Stimulated activated CD4-positive, alpha-beta T cell treated with anti-CD3 and anti-CD28 coated beads, Interleukin-1b, Interleukin-23, amount 100 ng/mL, for 1 hour (primary cell): Measurements from ENCODE around the gene HOXA5.
A peak's percentile ranks its signal among the peaks of the same experiment; 100 is the strongest.

ENCODE experiments used
- DNase-seq, 2 donors: peaks; one replicate each; pipeline ENCODE4 v3.0.0-alpha.2; 2020; ENCODE audit warnings: low read depth in 2 of 2

The HOXA5 gene

DNA sequence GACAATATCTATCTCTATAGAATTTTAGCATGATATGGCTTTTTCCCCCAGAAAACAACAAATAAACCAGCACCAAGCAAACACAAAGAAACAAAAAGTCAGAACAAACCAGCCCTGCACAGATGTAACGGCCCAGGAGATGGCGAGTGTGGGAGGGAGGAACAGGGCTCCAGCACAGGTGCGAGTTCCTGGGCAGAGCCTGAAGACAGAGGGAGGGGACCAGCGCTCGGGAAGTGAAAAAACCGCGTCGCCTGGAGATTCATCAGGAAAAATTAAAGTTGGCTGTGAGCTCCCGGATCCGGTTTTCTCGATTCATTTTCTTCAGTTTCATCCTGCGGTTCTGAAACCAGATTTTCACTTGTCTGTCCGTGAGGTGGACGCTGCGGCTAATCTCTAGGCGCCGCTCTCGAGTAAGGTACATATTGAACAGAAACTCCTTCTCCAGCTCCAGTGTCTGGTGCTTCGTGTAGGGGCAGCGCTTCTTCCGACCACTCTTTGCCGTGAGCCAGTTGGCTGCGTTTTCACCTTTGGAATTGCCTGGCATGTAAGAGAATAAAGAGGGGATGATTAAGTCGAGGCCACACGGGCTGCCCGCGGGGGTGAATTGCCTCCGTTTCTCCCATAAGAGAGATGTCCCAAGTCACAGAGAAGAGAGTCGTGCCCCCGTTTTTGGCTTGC, 28.3 kb upstream of the HOXA5 start:
- no peak for DNase-seq

GRCh38 chr7:27171325-27171636, 27.8 kb upstream of the HOXA5 start:
- DNase-seq: no peak

GRCh38 chr7:27170426-27171324, 27.2 kb upstream of the HOXA5 start:
- no peak for DNase-seq

DNA sequence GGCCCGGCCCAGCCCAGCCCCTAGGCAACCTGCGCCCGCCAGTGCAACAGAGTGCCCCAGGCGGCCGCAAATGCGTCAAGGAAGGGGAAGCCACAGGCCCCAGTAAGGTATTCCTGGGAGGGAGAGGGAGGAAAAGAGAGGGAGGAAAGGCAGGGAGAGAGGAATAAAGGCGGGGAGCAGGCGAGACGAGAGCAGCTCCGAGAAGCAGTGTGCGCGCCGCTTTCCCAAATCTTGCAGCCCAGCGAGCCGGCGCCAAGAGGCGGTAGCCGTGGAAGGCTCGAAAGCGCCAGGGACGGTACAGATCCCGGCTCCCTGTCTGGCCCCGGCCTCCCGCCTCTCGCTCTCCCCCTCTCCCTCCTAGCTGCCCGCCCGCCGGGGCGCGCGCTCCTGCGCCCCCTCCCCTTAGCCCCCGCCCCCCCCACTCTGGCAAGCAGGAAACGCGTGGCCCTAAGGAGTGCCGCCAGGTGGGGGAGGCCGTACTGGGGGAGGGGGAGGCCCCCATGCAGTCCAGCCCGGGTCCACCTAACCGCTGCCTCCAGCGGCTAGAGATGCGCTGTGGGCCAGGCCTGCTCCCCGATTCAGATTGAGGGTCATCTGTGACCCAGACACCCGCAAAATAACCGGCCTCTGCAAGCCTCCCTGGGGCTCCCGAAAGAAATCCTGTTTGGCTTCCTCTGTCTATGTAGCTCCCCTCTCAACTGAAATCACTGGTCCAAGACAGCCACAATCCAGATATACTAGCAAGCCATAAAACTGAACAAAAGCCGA, 26.4 kb upstream of the HOXA5 start:
- no peak for DNase-seq

DNA sequence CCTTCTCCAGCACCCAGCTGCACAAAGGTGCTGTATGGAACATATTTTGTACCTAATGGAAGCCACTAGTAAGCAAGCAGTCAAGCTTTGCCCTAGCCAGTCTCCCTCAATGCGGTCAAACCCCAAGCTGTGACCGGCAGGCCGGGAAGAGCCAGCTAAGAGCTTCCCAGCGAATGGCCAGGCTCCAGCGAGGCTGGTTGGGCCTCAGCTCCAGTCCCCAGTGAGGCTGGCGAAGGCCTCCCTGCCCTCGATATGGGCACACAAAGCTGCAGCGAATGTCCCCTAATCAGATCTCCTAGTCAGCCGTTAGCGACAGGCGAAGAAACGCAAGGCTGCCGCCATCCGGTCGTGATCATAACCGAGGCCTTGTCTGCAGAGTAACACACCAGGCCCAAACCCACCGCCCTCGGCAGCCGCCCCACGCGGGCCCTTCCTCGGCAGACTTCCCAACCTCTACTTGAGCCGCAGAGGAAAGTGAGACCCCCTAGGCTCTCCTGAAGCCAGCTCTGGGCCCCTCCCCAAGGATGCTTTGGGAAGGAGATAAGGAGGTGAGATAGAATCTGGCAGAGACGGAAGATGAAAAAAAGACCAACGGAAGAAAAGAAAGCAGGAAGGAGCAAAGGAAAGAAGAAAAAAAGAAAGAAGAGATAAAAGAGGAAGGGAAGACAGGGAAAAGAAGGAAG, 24.9 kb upstream of the HOXA5 start:
- no peak for DNase-seq

DNA sequence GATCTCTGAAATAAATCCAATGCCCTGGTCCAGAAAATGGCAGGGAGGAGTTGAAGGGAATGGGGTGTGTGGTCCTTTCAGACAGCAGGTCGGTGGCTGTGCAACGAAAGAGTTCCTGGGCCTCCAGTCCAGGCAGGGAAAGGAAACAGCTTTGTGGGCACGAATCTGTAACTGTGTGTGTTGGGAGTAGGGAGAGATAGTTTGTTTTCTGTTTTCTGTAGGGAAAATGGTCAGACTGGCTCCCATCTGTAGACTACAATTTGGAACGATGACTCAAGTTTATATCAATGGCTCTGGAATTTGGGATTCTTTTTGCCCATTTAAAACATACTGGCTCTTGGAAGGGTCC, 24.4 kb upstream of the HOXA5 start:
- DNase-seq: no peak

GRCh38 chr7:27166531-27167505, 23.3 kb upstream of the HOXA5 start:
- no peak for DNase-seq

- DNase-seq: no peak
Observed at GRCh38 chr7:27165996-27166530, 22.6 kb upstream of the HOXA5 start.

- no peak for DNase-seq
Observed at GRCh38 chr7:27165089-27165995, 21.9 kb upstream of the HOXA5 start, which contains the start of gene HOXA9. HOXA9 (minus strand) TSS chr7:27165537; CDS start chr7:27165457, 80 bp downstream.

DNA sequence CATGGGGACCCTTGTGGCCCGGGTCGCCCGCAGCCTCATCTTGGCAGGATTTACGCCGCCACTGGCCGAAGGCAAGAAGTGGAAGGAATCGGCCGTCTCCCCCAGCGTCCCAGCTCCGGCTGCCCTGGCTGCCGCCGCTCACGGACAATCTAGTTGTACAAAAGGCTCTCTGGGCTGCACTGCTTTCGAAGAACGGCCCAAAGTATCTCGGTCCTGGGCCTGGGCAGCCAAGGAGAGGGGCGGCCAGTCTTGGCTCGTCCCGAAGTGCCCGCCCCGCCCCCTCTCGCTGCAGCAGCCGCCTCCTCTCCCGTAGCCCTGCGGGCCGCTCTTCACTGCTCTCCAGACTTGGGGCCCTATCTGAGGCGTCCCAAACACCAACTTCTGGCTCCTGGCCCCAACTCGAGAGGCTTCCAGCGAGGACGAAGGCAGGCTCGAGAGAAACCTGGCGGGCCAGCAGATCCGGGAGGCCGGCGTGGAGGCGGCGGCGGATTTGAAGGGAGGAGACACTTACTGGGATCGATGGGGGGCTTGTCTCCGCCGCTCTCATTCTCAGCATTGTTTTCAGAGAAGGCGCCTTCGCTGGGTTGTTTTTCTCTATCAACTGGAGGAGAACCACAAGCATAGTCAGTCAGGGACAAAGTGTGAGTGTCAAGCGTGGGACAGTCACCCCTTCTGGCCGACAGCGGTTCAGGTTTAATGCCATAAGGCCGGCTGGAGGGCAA, 21.0 kb upstream of the HOXA5 start:
- no peak for DNase-seq

- no peak for DNase-seq
Observed at GRCh38 chr7:27164045-27164366, 20.5 kb upstream of the HOXA5 start.

DNA sequence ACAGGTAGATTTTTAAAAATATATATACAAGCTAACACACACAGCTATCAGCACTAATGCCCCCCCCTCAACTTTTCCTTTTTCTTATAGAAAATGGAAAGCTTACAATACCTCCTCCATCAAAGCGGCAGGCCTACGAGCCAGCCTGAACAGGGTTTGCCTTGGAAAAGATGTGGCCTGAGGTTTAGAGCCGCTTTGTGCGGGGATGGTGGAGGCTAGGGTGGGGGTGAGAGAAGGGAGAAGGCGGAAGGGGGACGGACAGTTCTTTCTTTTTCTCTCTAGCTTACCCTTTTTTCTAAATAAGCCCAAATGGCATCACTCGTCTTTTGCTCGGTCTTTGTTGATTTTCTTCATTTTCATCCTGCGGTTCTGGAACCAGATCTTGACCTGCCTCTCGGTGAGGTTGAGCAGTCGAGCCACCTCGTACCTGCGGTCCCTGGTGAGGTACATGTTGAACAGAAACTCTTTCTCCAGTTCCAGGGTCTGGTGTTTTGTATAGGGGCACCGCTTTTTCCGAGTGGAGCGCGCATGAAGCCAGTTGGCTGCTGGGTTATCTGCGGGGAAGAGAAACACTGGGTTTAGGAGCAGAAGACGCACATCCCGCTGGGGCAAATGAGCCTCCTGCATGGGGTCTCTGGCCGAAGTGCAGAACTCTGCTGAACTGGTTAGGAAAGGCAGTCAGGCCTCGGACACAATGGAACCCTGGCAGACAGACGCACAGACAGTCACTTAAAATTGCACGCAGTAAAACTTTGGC, 20.0 kb upstream of the HOXA5 start:
- no peak for DNase-seq

- no peak for DNase-seq
Observed at GRCh38 chr7:27162561-27163287, 19.2 kb upstream of the HOXA5 start.

DNA sequence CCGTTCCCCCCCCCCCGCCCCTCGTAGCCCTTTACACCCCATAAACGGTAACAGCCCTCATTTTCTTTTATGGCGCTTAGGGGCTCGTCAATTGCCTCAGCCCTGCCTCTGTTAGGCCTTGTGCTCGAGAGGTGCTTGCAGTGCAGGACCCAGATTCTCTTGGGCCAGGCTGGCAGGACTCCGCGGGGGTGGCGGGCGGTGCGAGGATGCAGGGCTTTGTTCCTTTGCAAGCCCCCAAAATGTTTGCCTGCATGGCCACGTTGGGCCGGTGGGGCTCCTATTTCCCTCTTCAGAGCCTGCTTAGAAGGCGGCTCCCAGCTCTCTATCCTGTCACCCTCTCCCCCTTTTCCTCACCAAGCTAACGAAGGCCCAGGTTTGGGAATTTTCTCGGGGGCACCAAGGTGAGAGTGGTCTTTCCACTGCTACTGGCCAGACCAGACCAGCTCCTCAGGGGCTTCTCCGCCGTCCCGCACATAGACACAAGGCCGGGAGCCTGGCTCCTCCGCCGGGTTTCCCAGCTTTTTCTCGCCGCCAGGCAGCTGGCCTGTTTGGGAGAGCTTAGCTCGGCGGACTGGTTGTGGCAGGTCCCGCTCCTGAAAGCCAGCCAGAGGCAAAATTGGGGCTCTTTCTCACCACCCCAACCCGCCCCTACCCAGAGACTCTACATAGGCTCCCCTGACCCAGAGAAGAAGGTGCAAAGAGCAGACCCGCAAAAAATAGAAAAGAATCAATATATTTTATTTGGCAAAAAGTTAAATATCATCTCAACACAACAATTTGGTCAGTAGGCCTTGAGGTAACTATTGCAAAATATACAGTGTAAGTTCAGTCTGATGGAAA, 18.5 kb upstream of the HOXA5 start:
- no peak for DNase-seq

DNA sequence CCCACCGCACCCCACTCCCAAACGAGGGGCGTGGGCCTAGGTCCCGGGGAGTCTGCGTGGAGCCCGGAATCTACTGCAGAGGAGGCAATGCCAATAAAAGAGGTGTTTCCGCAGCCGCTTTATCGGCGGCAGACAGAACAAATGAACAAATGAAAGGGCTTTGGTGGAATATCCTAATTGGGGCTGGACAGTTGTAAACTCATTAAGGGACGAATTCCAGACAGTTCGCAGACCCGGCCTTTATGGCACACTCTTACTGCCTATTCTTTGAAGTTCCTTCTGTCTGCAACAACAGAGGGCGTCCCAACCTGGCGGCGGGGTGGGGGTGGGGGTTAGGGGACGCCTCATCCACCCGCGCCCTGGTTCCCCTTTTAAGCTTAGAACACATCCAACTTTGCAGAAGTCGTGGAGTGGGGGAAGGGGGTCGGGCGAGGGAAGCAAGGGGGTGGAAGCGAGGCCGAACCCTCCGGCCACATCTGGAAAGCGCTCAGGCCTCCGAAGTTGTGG, 17.8 kb upstream of the HOXA5 start:
- no peak for DNase-seq

DNA sequence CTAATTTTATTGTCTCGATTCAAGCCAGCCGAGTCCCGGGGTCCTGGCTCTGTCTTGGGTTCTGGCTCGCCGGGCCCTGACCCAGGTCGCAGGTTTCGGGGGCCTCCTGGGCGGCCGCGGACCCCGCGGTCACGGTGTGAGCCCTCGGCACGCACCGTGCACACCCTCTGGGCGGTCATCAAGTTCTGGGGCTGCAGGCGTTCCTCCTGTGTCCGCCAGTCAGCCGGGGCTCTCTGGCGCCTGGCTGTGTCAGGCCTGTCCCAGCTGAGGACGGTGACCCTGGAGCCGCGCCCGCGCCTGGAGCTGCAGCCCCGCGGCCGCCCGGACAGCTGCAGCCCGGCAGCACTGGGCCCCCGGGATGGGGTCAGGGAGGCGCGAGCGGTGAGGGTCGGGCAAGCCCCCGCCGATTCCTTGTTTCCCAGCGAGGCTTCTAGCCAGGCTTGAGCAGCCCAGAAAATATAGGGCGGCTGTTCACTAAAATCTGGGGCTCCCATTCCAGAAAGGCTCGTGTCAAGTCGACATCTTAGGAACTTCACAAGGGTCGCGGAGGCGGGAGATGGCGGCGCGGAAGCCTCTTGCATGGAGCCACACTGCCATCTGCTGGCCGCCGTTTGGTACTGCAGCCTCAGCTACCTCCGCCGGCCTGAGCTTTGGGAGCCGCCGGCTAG, 17.2 kb upstream of the HOXA5 start:
- DNase-seq: peak; percentile 72 to 77
